H9 (cell line): ENCODE results near the gene NPTXR. TPM values are rescaled to one million over a fixed set of nuclear protein-coding genes. Genes with fewer than 3 reads are reported as not detected.

Experiments
- DNase-seq: peaks from one replicate; pipeline ENCODE4 v3.0.0-alpha.2; 2017
- H2AFZ ChIP-seq: one replicate; pipeline ENCODE4 v1.6.1; 2013; ENCODE audit warnings: mild to moderate bottlenecking, low read length, control low read depth, moderate library complexity
- H2AK5ac ChIP-seq: 2 replicates; pipeline ENCODE4 v1.6.1; 2013; ENCODE audit warnings: low read length, control low read depth, mixed read lengths; ENCODE audit not compliant: insufficient read length
- H2BK120ac ChIP-seq: one replicate; pipeline ENCODE4 v1.6.1; 2013; ENCODE audit warnings: low read depth, mild to moderate bottlenecking, low read length, control low read depth, inconsistent platforms; ENCODE audit not compliant: poor library complexity, severe bottlenecking
- H2BK12ac ChIP-seq: 2 replicates; pipeline ENCODE4 v1.6.1; 2013; ENCODE audit warnings: low read length, control low read depth, mixed read lengths, low read depth; ENCODE audit not compliant: insufficient read length
- H2BK15ac ChIP-seq: 2 replicates; pipeline ENCODE4 v1.6.1; 2013; ENCODE audit warnings: low read depth, low read length, control low read depth
- H2BK20ac ChIP-seq: one replicate; pipeline ENCODE4 v1.6.1; 2013; ENCODE audit warnings: low read depth, mild to moderate bottlenecking, low read length, control low read depth, inconsistent platforms; ENCODE audit not compliant: poor library complexity, severe bottlenecking
- H2BK5ac ChIP-seq: 2 replicates; pipeline ENCODE4 v1.6.1; 2013; ENCODE audit warnings: low read length, control low read depth, mixed read lengths; ENCODE audit not compliant: insufficient read length
- H3K14ac ChIP-seq: 2 replicates; pipeline ENCODE4 v1.6.1; 2013; ENCODE audit warnings: low read length, control low read depth; ENCODE audit not compliant: insufficient read depth
- H3K18ac ChIP-seq: 2 replicates; pipeline ENCODE4 v1.6.1; 2013; ENCODE audit warnings: low read depth, mild to moderate bottlenecking, mixed read lengths, low read length, control low read depth; ENCODE audit not compliant: insufficient read length
- H3K23ac ChIP-seq: 2 replicates; pipeline ENCODE4 v1.6.1; 2013; ENCODE audit warnings: low read length, control low read depth, mixed read lengths, low read depth; ENCODE audit not compliant: insufficient read length
- H3K23me2 ChIP-seq: 2 replicates; pipeline ENCODE4 v1.6.1; 2013; ENCODE audit warnings: low read depth, mild to moderate bottlenecking, mixed read lengths, low read length, control low read depth; ENCODE audit not compliant: insufficient read length, poor library complexity, severe bottlenecking
- H3K27ac ChIP-seq: 2 replicates; pipeline ENCODE4 v1.5.1; 2013; ENCODE audit warnings: low read length, control low read depth, mixed read lengths, low read depth; ENCODE audit not compliant: insufficient read length
- H3K27me3 ChIP-seq: 2 replicates; pipeline ENCODE4 v1.6.1; 2013; ENCODE audit warnings: low read length, control low read depth, inconsistent platforms; ENCODE audit not compliant: insufficient read depth
- H3K4ac ChIP-seq: 2 replicates; pipeline ENCODE4 v1.6.1; 2013; ENCODE audit warnings: low read depth, mild to moderate bottlenecking, control low read depth, inconsistent platforms, low read length, moderate library complexity
- H3K4me1 ChIP-seq: 2 replicates; pipeline ENCODE4 v1.6.1; 2013; ENCODE audit warnings: low read length, control low read depth, inconsistent platforms; ENCODE audit not compliant: insufficient read depth
- H3K4me2 ChIP-seq: 2 replicates; pipeline ENCODE4 v1.6.1; 2013; ENCODE audit warnings: low read length, control low read depth, mixed read lengths; ENCODE audit not compliant: insufficient read length, insufficient read depth
- H3K56ac ChIP-seq: 2 replicates; pipeline ENCODE4 v1.6.1; 2013; ENCODE audit warnings: low read depth, mild to moderate bottlenecking, mixed read lengths, low read length, control low read depth; ENCODE audit not compliant: insufficient read length
- H3K79me1 ChIP-seq: 2 replicates; pipeline ENCODE4 v1.6.1; 2013; ENCODE audit warnings: low read depth, mild to moderate bottlenecking, moderate library complexity, low read length, control low read depth, inconsistent platforms; ENCODE audit not compliant: insufficient read depth, poor library complexity, severe bottlenecking
- H3K79me2 ChIP-seq: 2 replicates; pipeline ENCODE4 v1.6.1; 2013; ENCODE audit warnings: low read length, control low read depth, inconsistent platforms; ENCODE audit not compliant: insufficient read depth
- H3K9ac ChIP-seq: 2 replicates; pipeline ENCODE4 v1.6.1; 2013; ENCODE audit warnings: low read length, control low read depth, mixed read lengths; ENCODE audit not compliant: insufficient read length; ENCODE audit errors: extremely low read depth
- H3K9me3 ChIP-seq: one replicate; pipeline ENCODE4 v1.6.1; 2013; ENCODE audit warnings: low read depth, low read length, inconsistent platforms; ENCODE audit not compliant: control insufficient read depth
- H3T11ph ChIP-seq: one replicate; pipeline ENCODE4 v1.6.1; 2013; ENCODE audit warnings: mild to moderate bottlenecking, low read length, control low read depth, inconsistent platforms
- H4K20me1 ChIP-seq: one replicate; pipeline ENCODE4 v1.6.1; 2013; ENCODE audit not compliant: control insufficient read depth, insufficient read length, insufficient read depth
- H4K5ac ChIP-seq: 2 replicates; pipeline ENCODE4 v1.6.1; 2013; ENCODE audit warnings: low read depth, mild to moderate bottlenecking, mixed read lengths, low read length, control low read depth; ENCODE audit not compliant: insufficient read length
- H4K8ac ChIP-seq: replicated peaks from 2 replicates; pipeline ENCODE4 v1.6.1; 2013; ENCODE audit warnings: low read length, control low read depth, mixed read lengths, low read depth; ENCODE audit not compliant: insufficient read length
- H4K91ac ChIP-seq: 2 replicates; pipeline ENCODE4 v1.6.1; 2013; ENCODE audit warnings: low read depth, mild to moderate bottlenecking, moderate library complexity, mixed read lengths, low read length, control low read depth; ENCODE audit not compliant: insufficient read length
- H3K27ac Mint-ChIP-seq, 3 experiments: 2 replicates in 2 of 3; 3 replicates in 1 of 3; pipeline ENCODE4 v1.8.0; 2020 to 2021; ENCODE audit warnings: mixed read lengths in 3 of 3, mild to moderate bottlenecking in 1 of 3, moderate library complexity in 1 of 3
- H3K27me3 Mint-ChIP-seq: 2 replicates; pipeline ENCODE4 v1.8.0; 2021; ENCODE audit warnings: low read depth, mild to moderate bottlenecking, moderate library complexity, mixed read lengths
- H3K36me3 Mint-ChIP-seq, 3 experiments: 2 replicates in 2 of 3; 3 replicates in 1 of 3; pipeline ENCODE4 v1.8.0; 2020 to 2021; ENCODE audit warnings: low read depth in 3 of 3, mixed read lengths in 3 of 3; ENCODE audit not compliant: insufficient read depth in 1 of 3
- H3K4me1 Mint-ChIP-seq, 2 experiments: 2 replicates each; pipeline ENCODE4 v1.8.0; 2020; ENCODE audit warnings: mixed read lengths in 2 of 2
- H3K4me3 Mint-ChIP-seq, 2 experiments: 2 replicates in 1 of 2; 3 replicates in 1 of 2; pipeline ENCODE4 v1.8.0; 2020 to 2021; ENCODE audit warnings: mild to moderate bottlenecking in 2 of 2, mixed read lengths in 2 of 2, moderate library complexity in 1 of 2
- H3K9me3 Mint-ChIP-seq, 2 experiments: 2 replicates in 1 of 2; 3 replicates in 1 of 2; pipeline ENCODE4 v1.8.0; 2020; ENCODE audit warnings: mild to moderate bottlenecking in 2 of 2, mixed read lengths in 2 of 2, moderate library complexity in 1 of 2
- CTCF ChIP-seq: fragments of 200-600 bp; sonication (generic); conservative IDR thresholded peaks from 3 replicates; pipeline ENCODE4 v1.8.0; 2021; ENCODE audit warnings: antibody characterized with exemption, mild to moderate bottlenecking
- WGBS: extraction: QIAGEN DNeasy Blood & Tissue Kit; methylation state at CpG from one replicate; pipeline ENCODE4 v1.1.7; 2013; ENCODE audit warnings: missing lambda C conversion rate, low lambda C conversion rate, mixed read lengths; ENCODE audit not compliant: insufficient read length; ENCODE audit errors: extremely low coverage; 5-methylcytosine and 5-hydroxymethylcytosine counted together
- total RNA-seq: library from RNA; stranded (reverse); gene quantifications from 2 replicates; pipeline ENCODE4 v1.2.1, GENCODE V29; 2021

The NPTXR gene
- total RNA-seq, 1 experiment from 2014 or later: 8.1 TPM

GRCh38 chr22:38781033-38781432, 62.8 kb downstream of the NPTXR start:
- no peak overlapping the region for H3K18ac ChIP-seq
- H3K4me1 ChIP-seq: no peaks in the 10 kb centered on the region
- Mint-ChIP-seq H3K9me3 (no peaks in the 10 kb centered on the region), H3K27me3 (no peaks in the 10 kb centered on the region; the same call in 1 of the 2 replicates), H3K27ac (no peak overlapping the region; a peak in 1 of 7 replicates), H3K4me1 (peaks cover 8 to 17% of the 10 kb centered on the region in 2 experiments), H3K4me3 (no peak overlapping the region), H3K36me3 (peaks cover 0 to 2% (median 0%) of the 10 kb centered on the region in 3 experiments; a peak in 1 of 7 replicates)
- H4K8ac ChIP-seq: no peak overlapping the region
- H3K23me2 ChIP-seq: no peaks in the 10 kb centered on the region
- H3K4ac ChIP-seq: no peak overlapping the region
- H3K27me3 ChIP-seq: no peaks in the 10 kb centered on the region
- no peak overlapping the region for H2BK5ac ChIP-seq
- H2AFZ ChIP-seq: no peak overlapping the region
- H3K9ac ChIP-seq: no peak overlapping the region
- no peaks in the 10 kb centered on the region for H3K9me3 ChIP-seq
- no peaks in the 10 kb centered on the region for H3K79me1 ChIP-seq
- no peak overlapping the region for H2BK12ac ChIP-seq
- no peaks in the 10 kb centered on the region for H4K20me1 ChIP-seq
- no CpG with 5 or more reads among the region's 13 CpGs for WGBS
- H3T11ph ChIP-seq: no peak overlapping the region
- H4K5ac ChIP-seq: no peak overlapping the region
- H2BK120ac ChIP-seq: no peak overlapping the region
- no peak overlapping the region for H2AK5ac ChIP-seq
- H4K91ac ChIP-seq: no peak overlapping the region
- no peak overlapping the region for H3K27ac ChIP-seq
- H3K56ac ChIP-seq: no peak overlapping the region
- H3K14ac ChIP-seq: no peak overlapping the region
- H3K23ac ChIP-seq: no peak overlapping the region
- no peak for TF ChIP-seq CTCF
- no peak overlapping the region for H2BK15ac ChIP-seq
- H2BK20ac ChIP-seq: no peak overlapping the region
- no peak overlapping the region for H3K4me2 ChIP-seq
- no peak for DNase-seq
- H3K79me2 ChIP-seq: no peaks in the 10 kb centered on the region
